Endothelial cell of coronary artery (primary cell): Measurements from ENCODE around the gene HIBADH. TPM values are rescaled to one million over a fixed set of nuclear protein-coding genes. Genes with fewer than 3 reads are reported as not detected.

Experiments
- total RNA-seq: library from RNA; depleted of rRNA; stranded (reverse); fragments of >200 nt; gene quantifications from 2 replicates; pipeline ENCODE4 v1.2.3, GENCODE V29; 2014

HIBADH gene
- total RNA-seq: 23.8 and 36.0 TPM in 2 replicates

GRCh38 chr7:27662490-27663205 is at the start of gene HIBADH:
Gene HIBADH, minus strand, starts transcription at chr7:27662883. Its CDS starts 95 bp downstream, at chr7:27662788.

Other genes starting within 250 kb of the HIBADH start
- gene TAX1BP1, start 77.3 kb upstream of the HIBADH start, total RNA-seq: 81.1 and 89.1 TPM in 2 replicates